ENCODE measurements around the gene ANKLE1.
"Not testable (repeated sequence)": the region's sequence is repeated elsewhere in the genome, so short reads cannot be mapped to it uniquely, and the experiment has no call there.

ANKLE1 gene

GRCh38 chr19:17283504-17283996, 1.8 kb downstream of the ANKLE1 start:
- DNase-seq (ENCODE audit: low spot score): no peak

GRCh38 chr19:17285415-17286135, 3.9 kb downstream of the ANKLE1 start:
- DNase-seq (ENCODE audit: low spot score): no peak

- DNase-seq (ENCODE audit: low spot score): no peak
These were observed 4.6 kb downstream of the ANKLE1 start for GRCh38 chr19:17286263-17286662.

- DNase-seq (ENCODE audit: low spot score): no peak
These were observed 5.1 kb downstream of the ANKLE1 start for GRCh38 chr19:17286752-17287151.

GRCh38 chr19:17289489-17289888, 7.8 kb downstream of the ANKLE1 start:
- DNase-seq (ENCODE audit: low spot score): no peak

- DNase-seq (ENCODE audit: low spot score): peak; percentile 80
These were observed 10.8 kb downstream of the ANKLE1 start for GRCh38 chr19:17292301-17293074.

- no peak for DNase-seq (ENCODE audit: low spot score)
These were observed 11.9 kb downstream of the ANKLE1 start for GRCh38 chr19:17293605-17294004.

GRCh38 chr19:17294051-17294891, 12.6 kb downstream of the ANKLE1 start:
- DNase-seq (ENCODE audit: low spot score): peak; percentile 21

GRCh38 chr19:17295551-17295950, 13.8 kb downstream of the ANKLE1 start:
- not testable (repeated sequence) for DNase-seq (ENCODE audit: low spot score)

- no peak for DNase-seq (ENCODE audit: low spot score)
These were observed 14.6 kb downstream of the ANKLE1 start for GRCh38 chr19:17296273-17296672.

- DNase-seq (ENCODE audit: low spot score): no peak
These were observed 15.3 kb downstream of the ANKLE1 start for GRCh38 chr19:17296976-17297375.

GRCh38 chr19:17300992-17301619, 19.4 kb downstream of the ANKLE1 start:
- no peak for DNase-seq (ENCODE audit: low spot score)

GRCh38 chr19:17302391-17303166, 20.9 kb downstream of the ANKLE1 start:
- no peak for DNase-seq (ENCODE audit: low spot score)

- DNase-seq (ENCODE audit: low spot score): peak; percentile 93
These were observed 21.7 kb downstream of the ANKLE1 start, which contains the start of gene ABHD8 for GRCh38 chr19:17303167-17303939. ABHD8 (minus strand) TSS chr19:17303425; CDS start chr19:17301616, 1,809 bp downstream.

- DNase-seq (ENCODE audit: low spot score): no peak
These were observed 22.2 kb downstream of the ANKLE1 start for GRCh38 chr19:17303940-17304267.

- DNase-seq (ENCODE audit: low spot score): no peak
These were observed 22.9 kb downstream of the ANKLE1 start for GRCh38 chr19:17304386-17305215.

- no peak for DNase-seq (ENCODE audit: low spot score)
These were observed 23.5 kb downstream of the ANKLE1 start for GRCh38 chr19:17305216-17305516.

- DNase-seq (ENCODE audit: low spot score): peak; percentile 99
These were observed 24.0 kb downstream of the ANKLE1 start, which contains the start of gene MRPL34 for GRCh38 chr19:17305517-17306284. MRPL34 (plus strand) TSS chr19:17305872; CDS start chr19:17305893, 21 bp downstream.

GRCh38 chr19:17306285-17306714, 24.6 kb downstream of the ANKLE1 start:
- no peak for DNase-seq (ENCODE audit: low spot score)
